IPS-20b (cell line): ENCODE data around the gene JPH4.
"Not testable (repeated sequence)": the region's sequence is repeated elsewhere in the genome, so short reads cannot be mapped to it uniquely, and the experiment has no call there.

Experiments
- H3K27ac ChIP-seq: one replicate; pipeline ENCODE4 v1.5.1; 2013; ENCODE audit warnings: low read length
- H3K27me3 ChIP-seq: 2 replicates; pipeline ENCODE4 v1.6.1; 2013; ENCODE audit warnings: mild to moderate bottlenecking, low read length, inconsistent platforms; ENCODE audit not compliant: insufficient read depth
- H3K36me3 ChIP-seq: 2 replicates; pipeline ENCODE4 v1.6.1; 2013; ENCODE audit warnings: low read depth, mild to moderate bottlenecking, inconsistent platforms, low read length, moderate library complexity; ENCODE audit not compliant: insufficient read depth
- H3K4me1 ChIP-seq: 2 replicates; pipeline ENCODE4 v1.6.1; 2013; ENCODE audit warnings: mild to moderate bottlenecking, control low read depth, inconsistent platforms, low read length, moderate library complexity; ENCODE audit not compliant: insufficient read depth
- H3K4me3 ChIP-seq: 2 replicates; pipeline ENCODE4 v1.5.1; 2013; ENCODE audit warnings: mild to moderate bottlenecking, low read length, inconsistent platforms
- H3K9ac ChIP-seq: 2 replicates; pipeline ENCODE4 v1.6.1; 2013; ENCODE audit warnings: low read depth, mild to moderate bottlenecking, inconsistent platforms, low read length, moderate library complexity
- H3K9me3 ChIP-seq: 2 replicates; pipeline ENCODE4 v1.6.1; 2013; ENCODE audit warnings: mild to moderate bottlenecking, low read depth, low read length, inconsistent platforms; ENCODE audit not compliant: insufficient read depth

Gene JPH4

DNA sequence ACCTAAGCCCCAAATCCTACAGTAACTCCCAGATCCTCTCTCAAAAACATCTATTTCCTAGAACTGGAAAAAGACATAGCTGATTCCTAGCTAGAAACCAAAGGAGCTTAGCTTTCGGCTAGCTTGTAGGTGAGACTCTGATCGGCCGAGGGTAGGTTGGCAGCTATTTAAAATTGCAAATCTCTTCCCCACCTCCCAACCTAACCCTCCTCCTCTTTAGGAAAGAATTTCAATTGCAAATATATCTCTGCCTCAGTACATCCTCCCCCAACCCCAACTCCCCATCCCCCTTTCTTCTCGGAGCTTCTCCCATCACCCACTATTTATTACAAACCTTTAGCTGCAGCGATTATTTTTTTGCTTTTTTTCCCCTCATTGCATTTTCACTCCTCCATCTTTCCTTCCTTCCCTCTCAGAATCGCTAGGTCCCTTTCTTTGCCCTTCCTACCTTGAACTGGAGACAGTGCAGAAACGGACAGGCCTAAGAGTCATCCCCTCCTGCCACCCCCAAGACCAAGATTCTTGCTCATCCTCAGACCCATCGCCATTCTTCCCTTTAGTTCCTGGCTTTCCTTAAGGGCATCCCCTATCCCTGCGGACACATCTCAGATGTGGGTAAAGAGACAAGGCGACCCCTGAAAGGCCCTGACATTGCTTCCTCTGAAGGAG, 40.4 kb downstream of the JPH4 start:
- peak overlapping the region; percentile 94 for H3K9ac ChIP-seq
- peaks cover 30% of the 10 kb centered on the region for H3K36me3 ChIP-seq
- H3K4me1 ChIP-seq: peaks cover 17% of the 10 kb centered on the region
- peak overlapping the region; percentile 100 for H3K27ac ChIP-seq
- no peaks in the 10 kb centered on the region for H3K9me3 ChIP-seq
- no peaks in the 10 kb centered on the region for H3K27me3 ChIP-seq
- peak overlapping the region; percentile 76 for H3K4me3 ChIP-seq

DNA sequence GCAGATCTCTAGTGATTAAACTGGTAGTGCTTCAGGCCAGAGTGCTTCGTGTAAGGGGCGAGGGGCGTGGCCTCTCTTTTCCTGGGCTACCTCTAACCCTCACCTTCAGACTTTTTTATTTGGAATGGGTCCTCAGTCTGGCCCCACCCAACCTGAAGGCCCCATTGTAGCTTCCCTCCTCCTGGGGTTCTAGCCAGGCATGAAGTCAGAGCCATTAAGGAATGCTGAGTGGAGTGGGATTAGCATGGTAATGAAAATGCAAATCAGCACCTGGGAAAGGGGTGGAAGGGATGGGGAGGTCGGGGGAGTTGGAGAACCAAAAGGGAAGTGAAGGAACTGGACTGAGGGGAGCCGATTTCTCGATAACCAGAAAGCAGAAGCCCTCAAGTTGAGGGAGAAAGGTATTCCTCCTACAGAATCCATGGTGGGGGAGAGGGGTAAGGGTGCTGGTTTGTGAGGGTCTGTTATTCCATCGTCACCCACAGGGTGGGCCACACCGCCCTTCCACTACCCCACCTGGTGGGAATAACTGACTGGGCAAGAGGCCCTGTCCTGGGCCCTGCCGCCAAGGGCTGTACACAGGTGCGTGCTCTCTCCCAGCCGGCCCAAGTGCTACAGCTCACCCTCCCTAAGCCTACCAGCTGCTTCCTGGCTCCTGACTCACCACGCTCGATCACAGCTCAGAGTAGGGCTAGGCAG, 41.1 kb downstream of the JPH4 start:
- Histone ChIP-seq H3K9me3 (no peaks in the 10 kb centered on the region), H3K27me3 (no peaks in the 10 kb centered on the region), H3K9ac (peak overlapping the region; percentile 94), H3K4me1 (peaks cover 16% of the 10 kb centered on the region), H3K4me3 (peak overlapping the region; percentile 76), H3K27ac (peak overlapping the region; percentile 100), H3K36me3 (peaks cover 30% of the 10 kb centered on the region; the same call in 1 of the 2 replicates)

DNA sequence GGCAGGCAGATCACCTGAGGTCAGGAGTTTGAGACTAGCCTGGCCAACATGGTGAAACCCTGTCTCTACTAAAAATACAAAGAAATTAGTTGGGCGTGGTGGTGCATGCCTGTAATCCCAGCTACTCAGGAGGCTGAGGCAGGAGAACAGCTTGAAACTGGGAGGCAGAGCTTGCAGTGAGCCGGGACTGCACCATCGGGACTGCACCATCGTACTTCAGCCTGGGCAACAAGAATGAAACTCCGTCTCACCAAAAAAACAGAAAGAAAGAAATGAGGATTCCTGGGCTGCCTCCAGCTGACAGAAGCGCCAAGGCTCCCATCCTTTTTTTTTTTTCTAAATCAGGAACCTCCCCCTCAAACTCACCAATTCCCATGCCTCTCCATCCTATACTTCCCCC, 41.7 kb downstream of the JPH4 start:
- Histone ChIP-seq H3K27ac (peak overlapping the region; percentile 1), H3K9ac (peak overlapping the region; percentile 40; the same call in 1 of the 2 replicates), H3K36me3 (peaks cover 30% of the 10 kb centered on the region; the same call in 1 of the 2 replicates), H3K4me1 (peaks cover 16% of the 10 kb centered on the region), H3K4me3 (peak overlapping the region; percentile 76; the same call in 1 of the 2 replicates)
- H3K27me3 ChIP-seq, H3K9me3 ChIP-seq: not testable (repeated sequence)

DNA sequence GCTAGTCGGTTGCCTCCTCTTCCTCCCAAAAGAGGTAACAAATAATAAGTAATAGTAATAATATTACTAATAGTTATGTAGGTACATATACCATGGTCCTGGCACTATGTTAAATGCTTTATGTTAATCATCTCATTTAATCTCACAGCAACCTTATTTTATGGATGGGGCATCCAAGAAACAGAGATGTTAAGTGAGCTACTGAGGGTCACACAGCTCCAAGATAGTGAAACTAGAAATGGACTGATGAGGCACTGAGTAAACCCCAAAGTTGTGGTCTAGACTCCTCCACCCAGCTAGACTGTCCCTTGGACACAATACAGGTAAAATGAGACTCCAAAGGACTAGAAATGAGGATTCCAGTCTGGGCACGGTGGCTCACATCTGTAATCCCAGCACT, 42.1 kb downstream of the JPH4 start:
- no peaks in the 10 kb centered on the region for H3K9me3 ChIP-seq
- peaks cover 16% of the 10 kb centered on the region for H3K4me1 ChIP-seq
- H3K36me3 ChIP-seq: peaks cover 30% of the 10 kb centered on the region; the same call in 1 of the 2 replicates
- H3K4me3 ChIP-seq: peak overlapping the region; percentile 76; the same call in 1 of the 2 replicates
- H3K27ac ChIP-seq: peak overlapping the region; percentile 1
- peak overlapping the region; percentile 40; the same call in 1 of the 2 replicates for H3K9ac ChIP-seq
- H3K27me3 ChIP-seq: no peaks in the 10 kb centered on the region

DNA sequence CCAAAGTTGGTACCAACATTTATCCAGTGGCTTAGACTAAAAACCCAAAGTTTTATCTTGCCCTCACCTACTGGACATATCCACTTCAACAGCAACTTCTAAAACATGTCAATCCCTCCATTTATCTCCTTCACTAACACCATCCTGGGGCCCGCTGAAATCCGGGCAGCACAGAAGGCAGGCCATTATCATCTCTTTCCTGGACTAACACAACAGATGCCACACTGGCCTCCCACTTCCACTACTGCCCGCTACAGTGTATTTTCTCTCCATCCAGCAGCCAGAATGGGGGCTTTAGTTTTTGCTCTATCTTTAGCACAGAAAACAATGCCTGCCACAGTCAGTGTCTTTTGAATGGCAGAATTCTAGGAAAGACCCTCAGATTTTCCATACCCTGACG, 42.6 kb downstream of the JPH4 start:
- H3K27ac ChIP-seq: no peak overlapping the region
- H3K4me1 ChIP-seq: peaks cover 16% of the 10 kb centered on the region
- H3K4me3 ChIP-seq: no peak overlapping the region
- peaks cover 30% of the 10 kb centered on the region; the same call in 1 of the 2 replicates for H3K36me3 ChIP-seq
- no peaks in the 10 kb centered on the region for H3K27me3 ChIP-seq
- H3K9ac ChIP-seq: no peak overlapping the region; the same call in 1 of the 2 replicates
- H3K9me3 ChIP-seq: no peaks in the 10 kb centered on the region

DNA sequence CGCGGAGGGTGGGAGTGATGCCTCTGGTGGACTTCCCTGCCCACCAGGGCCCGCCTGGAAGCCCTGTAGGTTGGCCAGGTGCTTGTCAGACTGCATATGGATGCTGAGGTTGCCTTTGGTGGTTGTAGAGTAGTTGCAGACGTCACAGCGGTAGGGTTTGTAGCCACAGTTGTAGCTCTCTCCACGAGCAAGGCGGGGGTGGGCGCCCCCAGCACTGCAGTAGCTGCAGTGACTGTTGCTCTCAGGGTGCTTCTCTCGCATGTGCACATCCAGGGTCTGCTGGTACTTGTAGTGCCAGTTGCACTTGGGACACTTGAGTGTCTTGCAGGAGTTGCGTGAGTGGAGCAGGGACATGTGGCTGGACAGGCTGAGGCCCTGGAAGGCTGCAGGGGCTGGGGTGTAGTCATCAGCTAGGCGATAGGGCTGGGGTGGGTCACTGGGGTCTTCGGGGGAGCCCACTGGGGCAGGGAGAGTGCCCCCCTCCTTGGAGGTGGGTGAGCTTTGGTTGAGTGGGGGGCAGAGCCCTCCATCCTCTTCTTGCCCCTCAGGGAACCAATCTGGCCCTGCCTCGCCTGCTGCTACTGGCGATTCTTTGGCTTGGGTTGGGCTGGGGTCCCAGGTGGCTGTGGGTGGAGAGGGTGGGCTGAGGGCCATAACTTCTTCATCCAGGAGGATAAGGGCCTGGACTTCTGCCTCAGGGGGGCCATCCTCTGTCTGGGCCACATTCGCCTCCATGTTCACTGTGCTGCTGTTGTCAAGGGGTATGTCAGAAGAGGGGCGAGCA, 44.7 kb downstream of the JPH4 start:
- no peak overlapping the region for H3K27ac ChIP-seq
- H3K4me3 ChIP-seq: no peak overlapping the region
- H3K27me3 ChIP-seq: no peaks in the 10 kb centered on the region
- no peak overlapping the region for H3K9ac ChIP-seq
- peaks cover 10% of the 10 kb centered on the region; the same call in 1 of the 2 replicates for H3K4me1 ChIP-seq
- peaks cover 45% of the 10 kb centered on the region; the same call in 1 of the 2 replicates for H3K36me3 ChIP-seq
- H3K9me3 ChIP-seq: no peaks in the 10 kb centered on the region

DNA sequence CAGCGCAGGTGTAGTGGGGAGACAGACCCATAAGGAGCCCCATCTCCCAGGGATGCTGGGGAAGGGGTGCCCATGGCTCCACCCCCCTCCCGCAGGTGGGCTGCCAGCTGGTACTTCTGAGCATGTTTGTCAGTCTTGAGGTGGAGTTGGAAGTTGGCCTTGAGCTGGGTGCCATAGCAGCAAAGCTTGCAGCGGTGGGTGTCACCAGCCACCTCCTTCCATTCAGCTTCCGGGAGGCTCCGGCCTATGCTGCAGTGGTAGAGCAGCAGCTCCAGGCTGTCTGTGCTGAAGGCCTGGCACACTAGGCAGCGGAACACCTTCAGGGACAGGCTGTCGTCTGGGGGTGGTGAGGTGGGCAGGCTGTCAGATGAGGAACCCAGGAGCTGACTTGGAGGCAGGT, 45.9 kb downstream of the JPH4 start:
- H3K36me3 ChIP-seq: peaks cover 49% of the 10 kb centered on the region; the same call in 1 of the 2 replicates

DNA sequence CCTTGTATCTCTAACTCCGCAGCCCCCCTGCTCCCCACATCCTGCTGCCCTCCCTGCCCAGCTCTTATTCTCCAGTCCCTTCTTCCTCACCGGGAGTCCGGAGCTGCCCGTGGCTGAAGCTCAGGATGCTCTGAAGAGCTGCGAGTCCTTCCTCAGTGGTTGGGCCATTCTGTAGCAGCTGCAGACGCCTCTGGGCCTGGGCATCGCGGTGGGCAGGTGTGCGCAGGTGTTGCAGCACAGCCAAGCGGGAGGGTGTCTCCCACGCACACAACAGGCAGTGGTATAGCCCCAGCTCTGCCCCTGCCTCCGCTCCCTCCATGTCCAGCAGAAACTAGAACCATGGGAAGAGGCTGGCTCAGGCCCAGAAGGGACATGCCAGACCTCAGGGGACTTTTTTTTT, 47.2 kb downstream of the JPH4 start:
- Histone ChIP-seq H3K36me3 (peaks cover 61% of the 10 kb centered on the region), H3K27ac (no peak overlapping the region), H3K4me1 (peaks cover 4% of the 10 kb centered on the region; the same call in 1 of the 2 replicates), H3K9ac (no peak overlapping the region), H3K27me3 (no peaks in the 10 kb centered on the region), H3K9me3 (no peaks in the 10 kb centered on the region), H3K4me3 (no peak overlapping the region)

More for the DNA sequence above, 45.9 kb downstream of the JPH4 start:
- Histone ChIP-seq H3K4me3 (no peak overlapping the region), H3K9ac (no peak overlapping the region), H3K27ac (no peak overlapping the region), H3K9me3 (no peaks in the 10 kb centered on the region), H3K27me3 (no peaks in the 10 kb centered on the region), H3K4me1 (peaks cover 4% of the 10 kb centered on the region; the same call in 1 of the 2 replicates)

DNA sequence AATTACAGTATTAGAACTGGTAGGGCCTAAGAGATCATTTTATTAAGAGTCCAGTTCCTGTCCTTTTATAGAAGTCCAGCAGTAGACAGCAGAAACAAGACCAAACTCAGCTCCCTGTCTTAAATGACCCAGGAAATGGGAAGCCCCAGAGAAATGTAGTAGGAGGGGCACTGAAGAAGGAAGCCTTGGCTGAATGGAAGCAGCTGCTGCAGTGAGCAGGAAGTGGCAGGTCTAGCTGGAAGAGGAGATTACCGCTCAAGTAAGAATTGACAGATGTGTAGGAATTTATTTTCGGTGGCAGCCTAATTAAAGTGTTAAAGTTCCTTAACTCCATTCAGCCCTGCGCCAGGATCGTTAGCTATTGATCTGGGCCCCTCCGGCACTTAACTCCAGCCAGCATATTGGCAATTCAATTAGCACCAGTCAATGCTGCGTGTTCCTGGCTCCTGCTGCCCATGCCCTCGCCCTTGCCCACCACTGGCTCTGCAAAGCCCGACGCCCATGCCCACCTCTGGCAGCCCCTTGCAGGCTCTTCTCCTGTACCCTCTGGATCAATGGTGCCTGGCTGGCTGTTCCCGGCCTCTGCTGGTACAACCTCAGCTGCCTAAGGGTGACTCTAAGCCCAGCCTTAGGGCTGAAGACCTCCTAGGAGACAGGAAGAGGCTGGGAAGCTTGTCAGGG, 48.1 kb downstream of the JPH4 start:
- no peaks in the 10 kb centered on the region for H3K27me3 ChIP-seq
- H3K9me3 ChIP-seq: no peaks in the 10 kb centered on the region
- H3K36me3 ChIP-seq: peaks cover 66% of the 10 kb centered on the region
- H3K27ac ChIP-seq: no peak overlapping the region
- H3K9ac ChIP-seq: no peak overlapping the region
- no peaks in the 10 kb centered on the region for H3K4me1 ChIP-seq
- no peak overlapping the region for H3K4me3 ChIP-seq

DNA sequence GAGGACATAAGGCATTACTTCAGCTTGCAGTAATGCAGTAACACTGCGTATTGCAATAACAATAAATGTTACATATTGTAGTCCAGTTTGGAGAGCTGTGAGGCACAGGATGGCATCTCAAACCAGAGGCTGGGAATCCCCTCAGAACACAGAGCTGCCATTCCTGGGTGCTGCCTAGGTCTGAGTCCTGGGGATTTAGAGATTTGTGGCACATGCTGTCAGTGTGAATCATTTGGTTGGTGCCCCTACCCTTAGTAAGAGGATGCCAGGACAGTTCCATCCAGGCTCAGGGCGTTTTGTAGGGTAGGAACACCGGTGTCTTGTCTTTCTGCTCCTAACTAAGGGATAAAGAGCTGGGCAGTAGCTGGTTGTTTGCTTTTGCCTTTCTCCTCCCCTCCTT, 49.6 kb downstream of the JPH4 start:
- peak overlapping the region; percentile 37; the same call in 1 of the 2 replicates for H3K9ac ChIP-seq
- no peak overlapping the region for H3K27ac ChIP-seq
- no peak overlapping the region for H3K4me3 ChIP-seq
- H3K27me3 ChIP-seq: no peaks in the 10 kb centered on the region
- no peaks in the 10 kb centered on the region for H3K4me1 ChIP-seq
- no peaks in the 10 kb centered on the region for H3K9me3 ChIP-seq
- H3K36me3 ChIP-seq: peaks cover 71% of the 10 kb centered on the region

DNA sequence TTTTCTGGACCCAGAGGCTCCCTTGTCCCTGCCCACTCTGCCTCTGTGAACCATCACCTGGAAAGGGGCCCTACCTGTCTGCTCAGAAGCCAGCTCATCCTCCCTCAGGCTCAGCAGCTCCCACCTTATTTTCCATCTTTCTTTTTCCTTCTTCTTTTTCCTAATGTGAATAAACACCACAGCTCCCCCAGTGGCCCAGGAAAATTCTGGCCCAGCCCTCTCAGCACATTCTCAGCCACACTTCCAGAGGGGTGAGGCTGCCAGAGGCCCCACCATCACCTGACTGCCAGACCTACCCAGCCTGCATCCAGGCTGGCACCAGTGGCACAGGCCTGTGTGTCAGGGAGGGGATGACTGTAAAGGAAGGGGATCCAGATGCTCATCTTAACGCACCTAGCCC, 50.0 kb downstream of the JPH4 start:
- Histone ChIP-seq H3K9me3 (no peaks in the 10 kb centered on the region), H3K9ac (peak overlapping the region; percentile 40; the same call in 1 of the 2 replicates), H3K4me1 (no peaks in the 10 kb centered on the region), H3K27me3 (no peaks in the 10 kb centered on the region), H3K4me3 (no peak overlapping the region), H3K27ac (no peak overlapping the region), H3K36me3 (peaks cover 70% of the 10 kb centered on the region)
